Effector memory CD8-positive, alpha-beta T cell (primary cell): Measurements from ENCODE around the gene FAF1.
"Not testable (repeated sequence)": the region's sequence is repeated elsewhere in the genome, so short reads cannot be mapped to it uniquely, and the experiment has no call there.

Experiments
- ATAC-seq: fragments of 150-1000 bp; cut with Tn5 transposase; replicated peaks from 2 replicates; pipeline ENCODE4 v1.10.0; 2021; ENCODE audit warnings: mild to moderate bottlenecking, moderate library complexity
- DNase-seq, 3 experiments: peaks; one replicate each; pipeline ENCODE4 v3.0.0; 2021
- H3K27ac Mint-ChIP-seq, 2 donors: one replicate each; pipeline ENCODE4 v1.8.0; 2022; ENCODE audit warnings: mild to moderate bottlenecking in 2 of 2, mixed read lengths in 2 of 2, moderate library complexity in 2 of 2
- H3K27me3 Mint-ChIP-seq, 2 donors: one replicate each; pipeline ENCODE4 v1.8.0; 2022; ENCODE audit warnings: mixed read lengths in 2 of 2
- H3K36me3 Mint-ChIP-seq: one replicate; pipeline ENCODE4 v1.8.0; 2022; ENCODE audit warnings: mild to moderate bottlenecking, moderate library complexity, mixed read lengths; ENCODE audit not compliant: insufficient read depth
- H3K4me1 Mint-ChIP-seq, 2 donors: one replicate each; pipeline ENCODE4 v1.8.0; 2022; ENCODE audit warnings: low read depth in 2 of 2, mixed read lengths in 2 of 2
- H3K4me3 Mint-ChIP-seq, 2 donors: one replicate each; pipeline ENCODE4 v1.8.0; 2022; ENCODE audit warnings: mild to moderate bottlenecking in 2 of 2, mixed read lengths in 2 of 2, moderate library complexity in 2 of 2
- H3K9me3 Mint-ChIP-seq, 2 donors: one replicate each; pipeline ENCODE4 v1.8.0; 2022; ENCODE audit warnings: mixed read lengths in 2 of 2

Gene FAF1

GRCh38 chr1:50562106-50562505 lies 398.0 kb downstream of the FAF1 start:
- no peak for DNase-seq
- no peak overlapping the region for H3K4me3 Mint-ChIP-seq
- H3K4me1 Mint-ChIP-seq, result peaks cover 2 to 4% of the 10 kb centered on the region in 2 donors
- H3K27ac Mint-ChIP-seq, result no peak overlapping the region
- peaks cover 6% of the 10 kb centered on the region for H3K36me3 Mint-ChIP-seq
- no peak for ATAC-seq
- no peaks in the 10 kb centered on the region for H3K9me3 Mint-ChIP-seq
- H3K27me3 Mint-ChIP-seq, result no peaks in the 10 kb centered on the region

- Mint-ChIP-seq H3K27me3 (no peaks in the 10 kb centered on the region), H3K9me3 (no peaks in the 10 kb centered on the region), H3K27ac (no peak overlapping the region), H3K36me3 (peaks cover 5% of the 10 kb centered on the region), H3K4me3 (no peak overlapping the region), H3K4me1 (peaks cover 2 to 4% of the 10 kb centered on the region in 2 donors)
- ATAC-seq, result no peak
- no peak for DNase-seq
Measured at GRCh38 chr1:50559421-50559820, 400.6 kb downstream of the FAF1 start.

- H3K27me3 Mint-ChIP-seq, result no peaks in the 10 kb centered on the region
- H3K36me3 Mint-ChIP-seq, result peaks cover 3% of the 10 kb centered on the region
- H3K27ac Mint-ChIP-seq, result no peak overlapping the region
- DNase-seq, result no peak
- H3K9me3 Mint-ChIP-seq, result no peaks in the 10 kb centered on the region
- no peak for ATAC-seq
- H3K4me3 Mint-ChIP-seq, result no peak overlapping the region
- no peaks in the 10 kb centered on the region for H3K4me1 Mint-ChIP-seq
Measured at GRCh38 chr1:50553921-50554320, 406.1 kb downstream of the FAF1 start.

DNA sequence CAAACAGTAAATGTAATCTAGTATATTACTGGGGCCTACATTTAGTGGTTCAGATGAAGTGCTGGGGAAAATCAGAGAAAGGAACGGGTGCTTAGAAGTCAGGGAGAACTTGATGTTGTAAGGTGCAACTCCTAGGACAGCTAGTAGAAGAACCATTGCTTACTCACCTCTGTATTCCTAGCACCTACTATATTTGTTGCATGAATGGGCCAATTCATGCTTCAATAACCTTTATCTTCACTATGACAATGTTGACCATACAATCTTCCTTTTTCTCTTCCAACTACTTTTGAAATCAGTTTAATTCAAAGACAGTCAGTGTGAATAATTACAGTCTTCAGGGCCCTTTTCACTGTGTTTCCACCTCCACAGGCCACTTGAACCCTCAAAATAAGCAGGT lies 411.8 kb downstream of the FAF1 start:
- Mint-ChIP-seq H3K36me3 (peaks cover 6% of the 10 kb centered on the region), H3K9me3 (no peaks in the 10 kb centered on the region), H3K4me1 (no peaks in the 10 kb centered on the region), H3K27ac (no peak overlapping the region), H3K27me3 (no peaks in the 10 kb centered on the region), H3K4me3 (no peak overlapping the region)
- no peak for DNase-seq
- ATAC-seq, result no peak

GRCh38 chr1:50542362-50542761 lies 417.7 kb downstream of the FAF1 start:
- Mint-ChIP-seq H3K36me3 (peaks cover 6% of the 10 kb centered on the region), H3K9me3 (no peaks in the 10 kb centered on the region), H3K27ac (no peak overlapping the region), H3K4me3 (no peak overlapping the region), H3K4me1 (no peaks in the 10 kb centered on the region), H3K27me3 (no peaks in the 10 kb centered on the region)
- ATAC-seq, result no peak
- DNase-seq, result no peak

GRCh38 chr1:50538476-50538875 lies 421.6 kb downstream of the FAF1 start:
- Mint-ChIP-seq H3K9me3 (no peaks in the 10 kb centered on the region), H3K4me1 (no peaks in the 10 kb centered on the region), H3K36me3 (peaks cover 5% of the 10 kb centered on the region), H3K27ac (no peak overlapping the region), H3K4me3 (no peak overlapping the region), H3K27me3 (no peaks in the 10 kb centered on the region)
- ATAC-seq, result no peak
- DNase-seq, result no peak

GRCh38 chr1:50531601-50532000 lies 428.5 kb downstream of the FAF1 start:
- Mint-ChIP-seq H3K4me3 (no peak overlapping the region), H3K27ac (no peak overlapping the region), H3K4me1 (peaks cover 0 to 2% of the 10 kb centered on the region in 2 donors), H3K27me3 (no peaks in the 10 kb centered on the region), H3K9me3 (no peaks in the 10 kb centered on the region), H3K36me3 (peaks cover 5% of the 10 kb centered on the region)
- no peak for ATAC-seq
- no peak for DNase-seq

DNA sequence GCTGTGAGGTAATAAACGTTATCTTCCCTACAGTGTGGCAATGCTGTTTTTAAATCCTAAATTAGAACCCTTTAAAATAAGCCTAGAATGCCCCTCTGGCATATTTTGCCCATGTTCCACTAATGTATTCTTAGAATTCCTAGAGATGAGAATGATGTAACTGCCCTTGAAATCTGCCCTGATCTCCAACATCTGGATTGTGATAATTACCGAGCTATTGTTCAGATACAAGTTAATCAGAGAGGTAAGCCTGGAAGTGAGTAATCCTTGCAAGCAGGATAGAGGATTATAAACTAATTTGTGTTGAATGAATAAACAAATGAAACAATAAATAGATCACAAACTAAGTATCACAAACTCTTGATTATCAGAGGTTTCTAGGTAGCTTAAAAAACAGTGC lies 429.0 kb downstream of the FAF1 start:
- H3K4me3 Mint-ChIP-seq, result no peak overlapping the region
- peaks cover 5% of the 10 kb centered on the region for H3K36me3 Mint-ChIP-seq
- H3K4me1 Mint-ChIP-seq, result peaks cover 0 to 2% of the 10 kb centered on the region in 2 donors
- DNase-seq, result no peak
- no peak for ATAC-seq
- H3K9me3 Mint-ChIP-seq, result no peaks in the 10 kb centered on the region
- H3K27me3 Mint-ChIP-seq, result no peaks in the 10 kb centered on the region
- no peak overlapping the region for H3K27ac Mint-ChIP-seq

DNA sequence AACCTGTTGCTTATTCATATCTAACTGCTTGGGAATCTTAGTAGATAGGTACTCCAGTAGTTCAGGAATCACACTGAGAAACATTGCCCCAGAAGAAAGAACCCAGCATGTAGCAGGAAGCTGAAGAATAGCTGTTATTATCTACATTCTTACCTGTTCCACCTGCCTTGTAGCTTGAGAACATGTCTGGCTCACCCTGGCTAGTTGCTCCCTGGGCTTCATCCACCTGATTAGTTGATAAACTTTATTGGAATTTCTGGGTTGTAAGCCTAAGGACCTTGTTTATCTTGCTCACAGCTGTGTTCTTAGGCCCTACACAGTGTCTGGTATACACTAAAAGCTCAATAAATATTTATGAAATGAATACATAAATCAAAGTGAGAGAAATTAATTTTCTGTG lies 430.6 kb downstream of the FAF1 start:
- Mint-ChIP-seq H3K4me3 (no peak overlapping the region), H3K27ac (no peak overlapping the region), H3K27me3 (no peaks in the 10 kb centered on the region), H3K9me3 (peaks cover 0 to 3% of the 10 kb centered on the region in 2 donors), H3K4me1 (peaks cover 0 to 2% of the 10 kb centered on the region in 2 donors), H3K36me3 (peaks cover 5% of the 10 kb centered on the region)
- DNase-seq (no peak), ATAC-seq (no peak)

DNA sequence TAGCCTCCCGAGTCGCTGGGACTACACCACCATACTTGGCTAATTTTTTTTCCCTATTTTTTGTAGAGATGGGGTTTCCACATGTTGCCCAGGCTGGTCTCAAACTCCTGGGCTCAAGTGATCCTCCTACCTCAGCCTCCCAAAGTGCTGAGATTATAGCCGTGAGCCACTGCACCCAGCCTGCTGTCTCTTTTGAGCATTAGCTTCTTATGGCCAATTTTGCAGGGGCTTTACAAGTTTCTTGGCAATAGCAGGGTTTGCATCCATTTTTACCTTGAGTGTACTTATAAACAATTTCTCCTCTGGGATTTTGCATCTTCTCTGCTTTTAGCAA lies 432.1 kb downstream of the FAF1 start:
- not testable (repeated sequence) for H3K4me3 Mint-ChIP-seq, H3K27me3 Mint-ChIP-seq, H3K4me1 Mint-ChIP-seq, H3K27ac Mint-ChIP-seq, ATAC-seq, H3K9me3 Mint-ChIP-seq, H3K36me3 Mint-ChIP-seq, DNase-seq

GRCh38 chr1:50527249-50527986 lies 432.6 kb downstream of the FAF1 start:
- Mint-ChIP-seq H3K27ac (no peak overlapping the region), H3K36me3 (peaks cover 5% of the 10 kb centered on the region), H3K27me3 (no peaks in the 10 kb centered on the region), H3K4me3 (no peak overlapping the region), H3K9me3 (peaks cover 0 to 9% of the 10 kb centered on the region in 2 donors), H3K4me1 (peaks cover 0 to 2% of the 10 kb centered on the region in 2 donors)
- ATAC-seq (no peak), DNase-seq (no peak)

DNA sequence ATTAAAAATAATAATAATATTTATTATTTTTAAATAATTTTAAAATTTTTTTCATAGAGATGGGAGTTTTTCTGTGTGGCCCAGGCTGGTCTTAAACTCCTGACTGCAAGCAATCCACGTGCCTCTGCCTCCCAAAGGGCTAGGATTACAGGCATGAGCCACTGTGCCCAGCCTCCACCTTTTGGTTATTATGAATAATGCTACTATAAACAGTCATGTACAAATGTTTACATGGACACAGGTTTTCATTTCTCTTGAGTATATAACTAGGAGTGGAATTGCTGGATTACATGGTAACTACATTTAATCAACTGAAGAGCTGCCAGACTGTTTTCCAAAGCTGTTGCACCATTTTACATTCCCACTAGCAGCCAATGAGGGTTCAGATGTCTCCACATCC lies 433.6 kb downstream of the FAF1 start:
- ATAC-seq, result no peak
- no peak overlapping the region for H3K27ac Mint-ChIP-seq
- H3K36me3 Mint-ChIP-seq, result peaks cover 5% of the 10 kb centered on the region
- H3K9me3 Mint-ChIP-seq, result peaks cover 0 to 9% of the 10 kb centered on the region in 2 donors
- no peaks in the 10 kb centered on the region for H3K27me3 Mint-ChIP-seq
- no peak overlapping the region for H3K4me3 Mint-ChIP-seq
- DNase-seq, result no peak
- H3K4me1 Mint-ChIP-seq, result peaks cover 0 to 2% of the 10 kb centered on the region in 2 donors

DNA sequence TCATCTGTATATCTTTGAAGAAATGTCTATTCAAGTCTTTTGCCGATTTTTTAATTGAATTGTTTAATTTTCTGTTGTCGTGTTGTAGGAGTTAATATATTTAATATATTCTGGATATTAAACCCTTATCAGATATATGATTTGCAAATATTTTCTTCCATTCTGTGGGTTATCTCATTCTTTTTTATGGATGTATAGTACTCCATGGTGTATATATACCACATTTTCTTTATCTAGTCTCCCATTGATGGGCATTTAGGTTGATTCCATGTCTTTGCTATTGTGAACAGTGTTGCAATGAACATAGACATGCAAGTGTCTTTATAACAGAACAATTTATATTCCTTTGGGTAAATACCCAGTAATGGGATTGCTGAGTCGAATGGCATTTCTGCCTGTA lies 436.5 kb downstream of the FAF1 start:
- no peaks in the 10 kb centered on the region for H3K27me3 Mint-ChIP-seq
- ATAC-seq (no peak), DNase-seq (no peak)
- peaks cover 0 to 9% of the 10 kb centered on the region in 2 donors for H3K9me3 Mint-ChIP-seq
- peaks cover 0 to 2% of the 10 kb centered on the region in 2 donors for H3K4me1 Mint-ChIP-seq
- H3K36me3 Mint-ChIP-seq, result peaks cover 6% of the 10 kb centered on the region
- H3K4me3 Mint-ChIP-seq, result no peak overlapping the region
- no peak overlapping the region for H3K27ac Mint-ChIP-seq

DNA sequence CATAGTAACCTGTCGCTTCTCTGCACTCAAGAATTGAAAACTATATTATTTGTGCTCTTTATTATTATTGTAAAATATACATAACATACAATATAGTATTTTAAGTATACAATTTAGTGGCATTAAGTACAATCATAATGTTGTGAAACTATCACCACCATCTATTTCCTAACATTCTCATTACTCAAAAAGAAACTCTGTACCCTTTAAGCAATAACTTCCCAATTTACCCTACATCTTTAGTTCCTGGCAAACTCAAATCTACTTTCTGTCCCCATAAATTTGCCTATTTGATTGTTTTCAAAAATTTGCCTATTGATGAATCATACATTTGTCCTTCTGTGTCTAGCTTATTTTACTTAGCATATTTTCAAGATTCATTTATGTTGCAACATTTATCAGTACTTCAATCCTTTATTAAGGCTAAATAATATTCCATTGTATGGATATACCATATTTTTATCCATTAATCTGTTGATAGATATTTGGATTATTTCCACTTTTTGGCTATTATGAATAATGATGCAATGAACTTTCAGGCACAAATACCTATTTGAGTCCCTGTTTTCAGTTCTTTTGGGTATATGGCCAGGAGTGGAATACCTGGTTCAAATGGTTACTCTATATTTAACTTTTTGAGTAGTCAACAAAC lies 437.2 kb downstream of the FAF1 start:
- peaks cover 0 to 9% of the 10 kb centered on the region in 2 donors for H3K9me3 Mint-ChIP-seq
- no peak for ATAC-seq
- peaks cover 0 to 1% of the 10 kb centered on the region in 2 donors for H3K4me1 Mint-ChIP-seq
- no peak overlapping the region for H3K4me3 Mint-ChIP-seq
- no peaks in the 10 kb centered on the region for H3K27me3 Mint-ChIP-seq
- DNase-seq, result no peak
- no peak overlapping the region for H3K27ac Mint-ChIP-seq
- peaks cover 8% of the 10 kb centered on the region for H3K36me3 Mint-ChIP-seq
